ENCODE results near the gene VPS13A.

DNA sequence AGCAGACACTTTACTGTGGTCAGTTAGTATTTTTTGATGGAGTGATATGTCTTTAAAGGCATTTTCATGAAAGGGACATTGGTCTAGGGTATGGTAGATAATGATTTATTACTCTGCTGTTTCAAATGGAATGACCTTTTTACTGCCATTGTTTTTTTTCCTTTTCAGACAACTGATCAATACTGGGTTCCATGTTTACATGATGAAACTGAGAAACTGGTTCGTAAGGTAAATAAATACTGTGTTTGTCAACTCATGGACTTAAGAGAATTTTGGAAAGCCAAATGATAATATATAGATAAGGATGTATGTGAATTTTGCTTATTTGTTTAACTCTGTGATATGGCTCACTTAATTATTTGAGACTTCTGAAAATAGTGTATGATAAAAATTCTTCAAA lies 35.5 kb downstream of the VPS13A start:
- TF ChIP-seq, protein P1, sequence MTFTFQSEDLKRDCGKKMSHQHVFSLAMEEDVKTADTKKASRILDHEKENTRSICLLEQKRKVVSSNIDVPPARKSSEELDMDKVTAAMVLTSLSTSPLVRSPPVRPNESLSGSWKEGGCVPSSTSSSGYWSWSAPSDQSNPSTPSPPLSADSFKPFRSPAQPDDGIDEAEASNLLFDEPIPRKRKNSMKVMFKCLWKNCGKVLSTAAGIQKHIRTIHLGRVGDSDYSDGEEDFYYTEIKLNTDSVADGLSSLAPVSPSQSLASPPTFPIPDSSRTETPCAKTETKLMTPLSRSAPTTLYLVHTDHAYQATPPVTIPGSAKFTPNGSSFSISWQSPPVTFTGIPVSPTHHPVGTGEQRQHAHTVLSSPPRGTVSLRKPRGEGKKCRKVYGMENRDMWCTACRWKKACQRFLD (tag by site-specific recombination; IDR thresholded peaks at IDR 0.05), result no peak
- TF ChIP-seq TRIM28 (IDR thresholded peaks at IDR 0.05; ENCODE audit: borderline replicate concordance, low read length), result no peak
- no peak for TF ChIP-seq ZXDB (tag by site-specific recombination; IDR thresholded peaks at IDR 0.05)
- TF ChIP-seq, protein P2, sequence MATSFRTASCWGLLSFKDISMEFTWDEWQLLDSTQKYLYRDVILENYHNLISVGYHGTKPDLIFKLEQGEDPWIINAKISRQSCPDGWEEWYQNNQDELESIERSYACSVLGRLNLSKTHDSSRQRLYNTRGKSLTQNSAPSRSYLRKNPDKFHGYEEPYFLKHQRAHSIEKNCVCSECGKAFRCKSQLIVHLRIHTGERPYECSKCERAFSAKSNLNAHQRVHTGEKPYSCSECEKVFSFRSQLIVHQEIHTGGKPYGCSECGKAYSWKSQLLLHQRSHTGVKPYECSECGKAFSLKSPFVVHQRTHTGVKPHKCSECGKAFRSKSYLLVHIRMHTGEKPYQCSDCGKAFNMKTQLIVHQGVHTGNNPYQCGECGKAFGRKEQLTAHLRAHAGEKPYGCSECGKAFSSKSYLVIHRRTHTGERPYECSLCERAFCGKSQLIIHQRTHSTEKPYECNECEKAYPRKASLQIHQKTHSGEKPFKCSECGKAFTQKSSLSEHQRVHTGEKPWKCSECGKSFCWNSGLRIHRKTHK (tag by site-specific recombination; IDR thresholded peaks at IDR 0.05), result no peak
- TF ChIP-seq ZBTB20 (tag by site-specific recombination; IDR thresholded peaks at IDR 0.05), result no peak
- no peak for TF ChIP-seq ZBTB48 (tag by site-specific recombination; IDR thresholded peaks at IDR 0.05)
- TF ChIP-seq ZNF776 (tag by site-specific recombination; IDR thresholded peaks at IDR 0.05; ENCODE audit: borderline replicate concordance), result no peak
- TF ChIP-seq ZNF677 (tag by site-specific recombination; IDR thresholded peaks at IDR 0.05), result no peak

Data from HEK293 (cell line).